ENCODE results near the gene HNRNPA1.

DNA sequence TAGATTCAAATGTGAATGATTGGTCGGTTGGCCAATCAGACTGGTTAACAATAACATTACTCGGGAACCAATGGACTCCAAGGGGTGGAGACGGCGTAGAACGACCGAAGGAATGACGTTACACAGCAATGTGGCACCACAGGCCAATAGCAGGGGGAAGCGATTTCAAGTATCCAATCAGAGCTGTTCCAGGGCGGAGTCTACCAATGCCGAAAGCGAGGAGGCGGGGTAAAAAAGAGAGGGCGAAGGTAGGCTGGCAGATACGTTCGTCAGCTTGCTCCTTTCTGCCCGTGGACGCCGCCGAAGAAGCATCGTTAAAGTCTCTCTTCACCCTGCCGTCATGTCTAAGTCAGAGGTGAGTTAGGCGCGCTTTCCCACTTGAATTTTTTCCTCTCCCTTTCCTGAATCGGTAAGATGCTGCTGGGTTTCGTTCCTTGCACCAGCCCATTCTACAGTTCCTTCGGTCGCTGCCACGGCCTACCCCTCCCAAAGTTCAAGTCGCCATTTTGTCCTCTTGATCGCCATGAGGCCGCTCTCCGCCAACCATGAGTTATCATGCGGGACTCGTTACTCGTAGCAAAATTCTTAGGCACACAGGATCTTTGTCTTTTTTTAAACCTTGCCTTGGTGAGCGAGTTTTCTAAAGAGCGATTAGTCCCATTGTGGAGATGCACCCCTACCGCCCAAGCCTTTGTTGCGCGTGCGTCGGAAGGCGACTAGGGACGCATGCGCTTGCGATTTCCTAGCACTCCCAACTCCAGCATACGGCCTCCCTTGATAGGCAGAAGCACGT, at the start of gene HNRNPA1:
- TF ChIP-seq ELF4 (IDR thresholded peaks at IDR 0.05), result peak; percentile 91
- TF ChIP-seq BHLHE40 (IDR thresholded peaks at IDR 0.05; ENCODE audit: borderline replicate concordance), result no peak
- no peak for TF ChIP-seq HDGF (IDR thresholded peaks at IDR 0.05; ENCODE audit: borderline replicate concordance)
- no peak for TF ChIP-seq ARNT (IDR thresholded peaks at IDR 0.05)
- no peak; the same call in 1 of the 2 replicates for TF ChIP-seq FOXM1 (IDR thresholded peaks at IDR 0.05; ENCODE audit: borderline replicate concordance)
- no peak for TF ChIP-seq SP1 (IDR thresholded peaks at IDR 0.05)
- TF ChIP-seq, protein P1, sequence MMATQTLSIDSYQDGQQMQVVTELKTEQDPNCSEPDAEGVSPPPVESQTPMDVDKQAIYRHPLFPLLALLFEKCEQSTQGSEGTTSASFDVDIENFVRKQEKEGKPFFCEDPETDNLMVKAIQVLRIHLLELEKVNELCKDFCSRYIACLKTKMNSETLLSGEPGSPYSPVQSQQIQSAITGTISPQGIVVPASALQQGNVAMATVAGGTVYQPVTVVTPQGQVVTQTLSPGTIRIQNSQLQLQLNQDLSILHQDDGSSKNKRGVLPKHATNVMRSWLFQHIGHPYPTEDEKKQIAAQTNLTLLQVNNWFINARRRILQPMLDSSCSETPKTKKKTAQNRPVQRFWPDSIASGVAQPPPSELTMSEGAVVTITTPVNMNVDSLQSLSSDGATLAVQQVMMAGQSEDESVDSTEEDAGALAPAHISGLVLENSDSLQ (IDR thresholded peaks at IDR 0.05), result peak; percentile 99
- TF ChIP-seq CTBP1 (IDR thresholded peaks at IDR 0.05; ENCODE audit: borderline replicate concordance), result no peak
- TF ChIP-seq FOXK2 (IDR thresholded peaks at IDR 0.05), result no peak
- no peak for TF ChIP-seq SUZ12 (IDR thresholded peaks at IDR 0.05)
